ENCODE measurements around the gene SUCLA2.
"Not testable (repeated sequence)": the region's sequence is repeated elsewhere in the genome, so short reads cannot be mapped to it uniquely, and the experiment has no call there.

Gene SUCLA2

GRCh38 chr13:48001114-48001881 lies at the start of gene SUCLA2:
SUCLA2 (minus strand) TSS chr13:48001273; CDS start chr13:48001269, 4 bp downstream.
- DNase-seq (ENCODE audit: low read depth in 3 of 3): peak; percentile 77 to 90 (median 87)

- DNase-seq (ENCODE audit: low read depth in 3 of 3): no peak
Observed at GRCh38 chr13:48050550-48050949, 49.5 kb upstream of the SUCLA2 start.

- no peak for DNase-seq (ENCODE audit: low read depth in 3 of 3)
Observed at GRCh38 chr13:48043789-48044503, 42.9 kb upstream of the SUCLA2 start.

GRCh38 chr13:48042894-48043293 lies 41.8 kb upstream of the SUCLA2 start:
- DNase-seq (ENCODE audit: low read depth in 3 of 3): no peak

- DNase-seq (ENCODE audit: low read depth in 3 of 3): no peak
Observed at GRCh38 chr13:48040896-48041295, 39.8 kb upstream of the SUCLA2 start.

GRCh38 chr13:48040049-48040448 lies 39.0 kb upstream of the SUCLA2 start:
- no peak for DNase-seq (ENCODE audit: low read depth in 3 of 3)

GRCh38 chr13:48038761-48039160 lies 37.7 kb upstream of the SUCLA2 start:
- DNase-seq (ENCODE audit: low read depth in 3 of 3): no peak

GRCh38 chr13:48037346-48038173 lies 36.5 kb upstream of the SUCLA2 start, which contains the start of gene NUDT15:
NUDT15 (plus strand) TSS chr13:48037726; CDS start chr13:48037747, 21 bp downstream.
- DNase-seq (ENCODE audit: low read depth in 3 of 3): peak; percentile 88 to 92 (median 92)

- no peak for DNase-seq (ENCODE audit: low read depth in 3 of 3)
Observed at GRCh38 chr13:48029859-48030258, 28.8 kb upstream of the SUCLA2 start.

GRCh38 chr13:48028066-48028465 lies 27.0 kb upstream of the SUCLA2 start:
- no peak for DNase-seq (ENCODE audit: low read depth in 3 of 3)

- DNase-seq (ENCODE audit: low read depth in 3 of 3): no peak
Observed at GRCh38 chr13:48019796-48020195, 18.7 kb upstream of the SUCLA2 start.

- no peak for DNase-seq (ENCODE audit: low read depth in 3 of 3)
Observed at GRCh38 chr13:48018637-48019036, 17.6 kb upstream of the SUCLA2 start.

GRCh38 chr13:48014359-48014758 lies 13.3 kb upstream of the SUCLA2 start:
- DNase-seq (ENCODE audit: low read depth in 3 of 3): no peak

- DNase-seq (ENCODE audit: low read depth in 3 of 3): no peak
Observed at GRCh38 chr13:48012668-48013067, 11.6 kb upstream of the SUCLA2 start.

- DNase-seq (ENCODE audit: low read depth in 3 of 3): no peak
Observed at GRCh38 chr13:48010698-48011097, 9.6 kb upstream of the SUCLA2 start.

GRCh38 chr13:48009284-48009683 lies 8.2 kb upstream of the SUCLA2 start:
- no peak for DNase-seq (ENCODE audit: low read depth in 3 of 3)

- DNase-seq (ENCODE audit: low read depth in 3 of 3): no peak
Observed at GRCh38 chr13:48006396-48006795, 5.3 kb upstream of the SUCLA2 start.

- no peak for DNase-seq (ENCODE audit: low read depth in 3 of 3)
Observed at GRCh38 chr13:48004201-48004600, 3.1 kb upstream of the SUCLA2 start.

GRCh38 chr13:48001999-48002398 lies 926 bp upstream of the SUCLA2 start:
- DNase-seq (ENCODE audit: low read depth in 3 of 3): not testable (repeated sequence)

- DNase-seq (ENCODE audit: low read depth in 3 of 3): peak in 1 of 3 experiments; percentile 0
Observed at GRCh38 chr13:48000559-48001113, 437 bp downstream of the SUCLA2 start.

- no peak for DNase-seq (ENCODE audit: low read depth in 3 of 3)
Observed at GRCh38 chr13:47999973-48000372, 1.1 kb downstream of the SUCLA2 start.

GRCh38 chr13:47997384-47997783 lies 3.7 kb downstream of the SUCLA2 start:
- DNase-seq (ENCODE audit: low read depth in 3 of 3): no peak
